Stimulated activated CD8-positive, alpha-beta memory T cell treated with anti-CD3 and anti-CD28 coated beads, Interleukin-2, amount 100 ng/mL, for 48 hours (primary cell): ENCODE data around the gene VASP.
A peak's percentile ranks its signal among the peaks of the same experiment; 100 is the strongest.

Source experiments
- DNase-seq, 2 donors: peaks; one replicate each; pipeline ENCODE4 v3.0.0-alpha.2; 2020; ENCODE audit warnings: low read depth in 2 of 2

Gene VASP

DNA sequence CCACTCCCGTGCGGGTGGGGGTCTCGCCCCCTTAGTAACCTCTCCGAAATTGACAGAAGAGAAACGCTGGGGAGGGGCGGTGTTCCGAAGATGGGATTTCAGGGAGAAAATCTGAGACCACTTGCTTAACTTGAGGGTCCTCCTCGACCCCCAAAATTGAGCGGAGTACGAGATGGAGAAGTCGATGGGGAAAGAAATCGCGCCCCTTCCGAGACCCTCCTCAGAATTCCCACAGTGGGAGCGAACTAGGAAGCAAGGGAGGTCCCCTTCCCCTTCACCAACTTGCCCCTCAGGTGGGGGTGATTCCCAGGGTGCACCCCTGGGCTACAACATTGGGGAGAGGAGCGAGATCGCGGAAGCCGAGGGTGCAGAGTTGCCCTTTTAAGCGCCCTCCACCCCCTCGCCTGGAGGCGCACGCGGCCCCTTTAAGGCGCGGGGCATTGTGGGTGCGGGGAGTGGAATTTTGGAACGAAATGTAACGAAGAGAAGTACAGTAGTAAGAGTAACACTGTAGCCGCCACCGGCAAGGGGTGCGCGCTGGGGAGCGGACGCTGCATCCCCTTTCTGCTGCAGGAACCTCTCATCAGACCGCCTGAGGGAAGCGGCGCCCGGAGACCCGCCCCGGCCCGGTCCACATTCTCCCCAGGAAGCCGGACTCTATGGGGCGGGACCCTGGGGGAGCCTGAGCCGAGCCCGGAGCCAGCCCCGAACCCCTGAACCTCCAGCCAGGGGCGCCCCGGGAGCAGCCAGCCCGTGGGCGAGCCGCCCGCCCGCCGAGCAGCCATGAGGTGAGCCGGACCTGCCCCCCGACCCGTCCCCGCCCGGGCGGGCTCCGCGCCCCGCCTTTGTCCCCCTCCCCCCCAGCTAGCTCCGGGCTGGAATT, at the start of gene VASP:
Gene VASP, plus strand, starts transcription at position 491 of the 883 bp plus-strand sequence. Its CDS starts 293 bp downstream, at position 784.
- peak; percentile 82 to 85 for DNase-seq

DNA sequence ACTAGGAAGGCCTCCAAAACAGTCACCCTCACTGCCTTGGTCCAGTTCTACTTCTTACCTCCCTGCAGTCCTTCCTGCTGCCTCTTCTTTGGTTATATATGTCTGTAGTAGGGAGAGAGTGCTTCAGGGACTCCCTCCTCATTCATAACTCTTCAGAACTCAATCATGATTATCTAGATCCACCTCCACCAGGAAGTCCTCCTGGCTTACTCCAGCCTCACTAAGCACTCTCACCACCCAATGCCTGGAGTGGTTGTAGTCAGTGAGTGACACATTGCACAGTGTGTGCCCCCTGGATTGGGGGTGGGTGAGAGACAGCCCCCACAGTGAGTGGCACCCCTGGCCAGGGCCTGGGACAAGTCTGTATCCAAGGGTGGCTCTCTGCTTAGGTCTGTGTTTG, 49.5 kb upstream of the VASP start:
- DNase-seq: no peak

DNA sequence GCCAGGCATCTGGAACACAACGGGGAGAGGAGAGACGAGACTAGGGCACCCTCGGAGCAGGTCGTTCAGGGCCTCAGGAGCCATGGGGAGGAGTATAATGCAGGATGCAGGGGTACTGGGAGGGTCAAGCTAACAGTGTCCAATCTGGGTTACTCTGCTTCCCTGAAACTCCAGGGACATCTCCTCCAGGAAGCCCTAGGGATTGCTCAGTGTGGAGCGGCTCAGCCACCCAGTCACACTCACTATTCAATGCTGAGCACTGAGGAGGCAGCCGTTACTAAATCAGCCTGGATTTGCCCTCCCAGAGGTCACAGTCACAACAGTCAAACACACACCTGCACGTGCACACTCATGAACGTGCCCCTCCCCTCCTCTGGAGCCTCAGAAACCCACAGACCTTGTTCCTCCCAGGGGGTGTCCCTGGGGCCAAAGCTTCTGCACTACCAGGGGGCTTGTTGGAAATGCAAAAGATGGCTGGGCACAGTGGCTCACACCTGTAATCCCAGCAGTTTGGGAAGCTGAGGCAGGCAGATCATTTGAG, 46.4 kb upstream of the VASP start:
- no peak for DNase-seq

DNA sequence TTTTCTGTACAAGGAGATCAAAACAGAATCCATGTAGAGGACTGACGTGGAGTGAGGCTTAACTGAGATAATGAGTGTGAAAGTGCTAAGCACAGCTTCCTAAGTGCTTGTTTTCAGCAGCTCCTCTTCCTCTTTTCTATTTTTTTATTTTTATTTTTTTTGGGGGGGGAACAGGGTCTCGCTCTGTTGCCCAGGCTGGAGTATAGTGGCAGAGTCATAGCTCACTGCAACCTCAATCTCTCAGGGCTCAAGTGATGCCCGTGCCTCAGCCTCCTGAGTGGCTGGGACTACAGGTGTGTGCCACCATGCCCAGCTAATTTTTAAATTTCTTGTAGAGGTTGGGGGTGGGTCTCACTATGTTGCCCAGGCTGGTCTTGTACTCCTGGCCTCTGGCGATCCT, 45.1 kb upstream of the VASP start:
- no peak for DNase-seq

DNA sequence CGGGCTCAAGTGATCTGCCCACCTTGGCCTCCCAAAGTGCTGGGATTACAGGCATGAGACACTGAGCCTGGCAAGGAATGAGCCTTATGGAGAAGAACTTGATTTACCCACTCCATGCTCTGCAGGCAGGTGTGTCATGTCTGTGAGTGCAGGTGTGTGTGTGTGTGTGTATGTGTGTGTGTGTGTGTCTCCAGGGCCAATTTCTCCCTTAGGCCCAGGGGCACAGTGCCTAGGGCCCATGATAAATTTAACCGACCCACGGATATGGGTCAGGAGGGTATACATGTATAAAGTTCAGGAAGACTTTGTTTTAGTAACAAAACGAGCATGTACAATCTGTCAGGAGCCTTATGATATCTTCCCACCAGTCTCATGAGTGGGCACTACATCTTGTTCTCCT, 44.0 kb upstream of the VASP start:
- no peak for DNase-seq

DNA sequence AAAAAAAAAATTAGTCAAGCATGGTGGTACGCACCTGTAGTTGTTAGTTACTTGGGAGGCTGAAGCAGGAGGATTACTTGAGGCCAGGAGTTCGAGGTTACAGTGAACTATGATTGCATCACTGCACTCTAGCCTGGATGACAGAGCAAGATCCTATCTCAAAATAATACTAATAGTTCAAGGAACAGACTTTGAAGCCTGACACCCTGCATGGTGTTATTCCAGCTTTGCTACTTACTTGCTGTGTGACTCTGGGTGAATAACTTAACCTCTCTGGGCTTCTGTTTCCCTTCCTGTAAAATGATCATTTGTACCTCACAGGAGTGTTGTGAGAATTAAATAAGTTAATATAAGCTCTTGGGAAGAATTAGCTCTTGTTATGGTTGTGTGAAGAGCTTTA, 43.0 kb upstream of the VASP start:
- DNase-seq: no peak

DNA sequence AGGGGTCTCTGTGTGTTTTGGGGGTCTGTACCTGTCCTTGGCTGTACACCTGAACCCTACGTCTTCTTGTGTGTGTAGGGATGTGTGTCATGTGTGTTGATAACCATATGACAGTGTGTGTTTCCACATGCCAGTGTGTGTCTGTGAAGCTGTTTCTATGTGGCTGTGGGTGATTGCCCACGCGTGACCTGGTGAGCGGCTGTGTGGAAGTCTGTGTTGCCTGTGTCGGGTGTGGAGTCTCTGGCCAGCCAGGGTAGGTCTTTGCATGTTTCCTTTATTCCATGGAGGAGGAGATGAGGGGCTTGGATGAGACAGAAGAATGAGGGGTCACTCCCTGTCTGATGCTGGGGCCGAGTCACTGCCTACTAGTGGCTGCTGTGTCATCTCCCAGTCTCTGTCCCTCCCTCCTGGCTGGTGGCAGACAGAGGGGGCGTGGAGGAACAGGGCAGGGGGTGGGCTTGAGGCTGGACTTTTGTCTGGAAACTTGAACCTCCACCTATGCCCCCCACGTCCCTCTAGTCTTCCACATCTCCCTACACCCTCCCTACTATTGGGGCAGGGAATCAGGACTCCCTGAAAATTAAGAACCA, 42.3 kb upstream of the VASP start:
- DNase-seq: no peak

DNA sequence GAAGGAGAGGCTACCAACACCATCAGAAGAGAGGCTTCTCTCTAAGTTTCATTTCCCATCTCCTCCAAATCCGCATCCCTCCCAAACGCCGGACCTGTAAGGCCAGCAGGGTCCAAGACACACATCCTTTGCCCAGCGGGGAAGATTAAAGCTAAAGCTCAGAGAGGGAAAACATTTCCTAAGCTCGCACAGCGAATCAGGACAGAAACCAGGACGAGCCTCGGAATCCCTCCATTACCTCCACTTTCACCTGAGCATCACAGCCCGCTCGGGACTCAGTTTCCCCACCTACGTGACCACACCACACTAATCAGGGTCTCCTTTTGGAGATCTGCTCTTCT, 40.2 kb upstream of the VASP start:
- DNase-seq: no peak

DNA sequence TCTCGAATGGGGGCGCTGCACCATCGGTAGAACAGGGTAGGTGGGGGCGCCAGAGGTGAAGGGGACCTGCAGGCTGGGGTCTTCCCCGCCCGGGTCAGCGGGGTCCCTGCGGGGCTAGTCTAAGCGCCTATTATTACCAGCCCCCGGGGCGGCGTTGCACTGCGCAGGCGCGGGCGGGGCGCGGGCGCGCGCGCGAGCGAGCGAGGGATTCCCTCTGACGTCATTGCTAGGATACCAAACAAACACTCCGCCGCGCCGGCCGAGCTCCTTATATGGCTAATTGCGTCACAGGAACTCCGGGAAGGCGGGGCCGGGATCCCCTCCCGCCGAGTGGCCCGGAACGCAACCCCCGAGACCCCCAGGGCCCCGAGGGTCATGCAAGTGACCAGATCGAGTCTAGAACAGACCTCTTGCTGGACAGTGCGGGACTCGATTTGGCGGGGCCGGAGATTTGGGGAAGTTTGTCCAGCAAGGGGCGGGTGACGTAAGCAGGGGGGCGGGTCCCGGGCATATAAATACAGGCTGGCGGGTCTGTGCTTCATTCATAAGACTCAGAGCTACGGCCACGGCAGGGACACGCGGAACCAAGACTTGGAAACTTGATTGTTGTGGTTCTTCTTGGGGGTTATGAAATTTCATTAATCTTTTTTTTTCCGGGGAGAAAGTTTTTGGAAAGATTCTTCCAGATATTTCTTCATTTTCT, 39.7 kb upstream of the VASP start, which contains the start of gene FOSB:
Gene FOSB, plus strand, starts transcription at position 541 of the 703 bp plus-strand sequence. CDS start 591 bp downstream, outside the sequence.
- peak; percentile 88 for DNase-seq

DNA sequence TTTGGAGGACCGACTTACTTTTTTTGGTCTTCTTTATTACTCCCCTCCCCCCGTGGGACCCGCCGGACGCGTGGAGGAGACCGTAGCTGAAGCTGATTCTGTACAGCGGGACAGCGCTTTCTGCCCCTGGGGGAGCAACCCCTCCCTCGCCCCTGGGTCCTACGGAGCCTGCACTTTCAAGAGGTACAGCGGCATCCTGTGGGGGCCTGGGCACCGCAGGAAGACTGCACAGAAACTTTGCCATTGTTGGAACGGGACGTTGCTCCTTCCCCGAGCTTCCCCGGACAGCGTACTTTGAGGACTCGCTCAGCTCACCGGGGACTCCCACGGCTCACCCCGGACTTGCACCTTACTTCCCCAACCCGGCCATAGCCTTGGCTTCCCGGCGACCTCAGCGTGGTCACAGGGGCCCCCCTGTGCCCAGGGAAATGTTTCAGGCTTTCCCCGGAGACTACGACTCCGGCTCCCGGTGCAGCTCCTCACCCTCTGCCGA, 39.1 kb upstream of the VASP start:
- no peak for DNase-seq

DNA sequence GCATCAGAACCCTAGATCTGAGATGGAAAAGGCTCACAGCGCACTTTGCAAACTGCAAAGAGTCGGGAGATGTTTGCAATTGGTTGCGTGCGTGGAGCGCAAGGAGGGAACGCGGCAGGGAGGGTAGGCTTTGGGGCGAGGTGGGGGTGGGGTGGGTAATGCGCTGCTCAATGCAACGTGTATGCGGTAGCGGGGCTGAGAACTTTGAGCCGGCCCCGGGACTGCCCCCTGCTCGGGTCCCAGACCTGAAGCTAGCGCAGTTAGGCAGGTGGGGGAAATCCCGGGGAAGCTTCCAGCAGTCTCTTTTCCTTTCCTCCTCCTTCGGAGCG, 38.5 kb upstream of the VASP start:
- no peak for DNase-seq

DNA sequence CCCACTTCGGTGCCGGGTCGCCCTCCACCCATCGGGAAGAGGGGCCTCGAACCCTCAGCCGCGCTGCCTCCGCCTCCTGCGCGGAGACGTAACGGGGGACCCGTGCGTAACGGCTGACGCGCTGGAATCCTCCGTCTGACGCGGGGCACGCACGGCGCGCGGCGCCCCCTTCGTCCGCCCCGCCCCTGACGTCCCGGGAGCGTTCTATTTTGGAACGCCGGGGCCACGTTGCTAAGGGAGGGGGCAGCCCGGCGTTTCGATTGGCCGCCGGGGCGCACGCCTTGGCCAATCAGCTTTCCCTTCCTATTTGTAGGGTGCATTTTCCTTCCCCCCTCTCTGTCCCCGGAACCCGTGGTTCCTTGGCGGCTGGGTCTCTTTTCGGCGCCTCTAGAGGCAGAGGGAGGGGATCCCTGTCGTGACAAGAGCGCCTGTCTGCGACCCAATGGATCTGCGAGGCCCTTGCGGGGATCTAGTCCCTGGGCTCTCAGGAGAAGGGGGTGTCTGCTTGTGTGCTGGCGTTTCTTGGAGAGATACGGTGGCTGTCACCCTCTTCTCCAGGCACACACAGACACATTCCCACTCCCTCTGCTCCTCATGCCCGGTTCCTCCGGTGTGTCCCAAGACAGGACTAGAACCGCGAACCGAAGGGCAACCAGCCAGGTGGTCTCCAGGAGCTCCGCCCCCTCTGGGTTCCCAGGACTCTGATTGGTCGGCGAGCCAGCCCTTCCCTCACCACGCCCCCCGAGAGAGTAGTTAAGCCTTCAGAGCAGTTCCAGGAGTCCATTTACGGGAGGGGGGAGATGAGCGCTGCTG, 37.9 kb upstream of the VASP start:
- peak; percentile 92 for DNase-seq

DNA sequence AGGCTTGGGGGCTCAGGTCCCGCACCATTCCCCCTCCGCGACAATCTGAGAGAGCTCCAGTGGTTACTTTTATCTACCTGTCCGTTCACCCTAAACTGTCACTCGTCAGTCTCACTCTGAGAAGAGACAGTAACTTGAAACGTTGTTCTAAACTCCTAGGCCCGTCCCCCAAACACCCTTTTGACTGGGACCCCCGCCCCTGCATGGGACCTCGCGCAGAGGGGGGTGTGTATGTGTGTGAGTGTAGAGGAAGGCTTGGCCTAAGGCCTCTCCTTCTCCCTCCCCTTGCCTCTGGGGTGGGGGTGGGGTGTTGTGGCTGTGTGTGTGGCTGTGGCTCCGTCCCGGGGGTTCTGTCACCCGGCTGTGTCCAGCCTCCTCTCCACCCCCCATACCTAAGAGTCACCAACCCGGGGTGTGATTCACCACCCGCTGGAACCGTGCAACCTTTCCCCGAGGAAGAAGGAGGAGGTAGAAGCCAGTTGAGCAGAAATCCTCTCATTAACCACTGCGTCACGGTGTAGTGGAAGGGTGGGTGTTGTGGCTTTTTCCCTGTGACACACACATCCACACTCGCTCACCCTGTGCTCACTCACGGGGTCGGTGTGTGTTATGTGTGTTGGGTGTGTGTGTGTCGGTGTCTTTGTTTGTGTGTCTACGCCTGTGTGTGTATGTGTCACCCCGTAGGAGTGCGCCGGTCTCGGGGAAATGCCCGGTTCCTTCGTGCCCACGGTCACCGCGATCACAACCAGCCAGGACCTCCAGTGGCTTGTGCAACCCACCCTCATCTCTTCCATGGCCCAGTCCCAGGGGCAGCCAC, 37.1 kb upstream of the VASP start:
- DNase-seq: no peak

DNA sequence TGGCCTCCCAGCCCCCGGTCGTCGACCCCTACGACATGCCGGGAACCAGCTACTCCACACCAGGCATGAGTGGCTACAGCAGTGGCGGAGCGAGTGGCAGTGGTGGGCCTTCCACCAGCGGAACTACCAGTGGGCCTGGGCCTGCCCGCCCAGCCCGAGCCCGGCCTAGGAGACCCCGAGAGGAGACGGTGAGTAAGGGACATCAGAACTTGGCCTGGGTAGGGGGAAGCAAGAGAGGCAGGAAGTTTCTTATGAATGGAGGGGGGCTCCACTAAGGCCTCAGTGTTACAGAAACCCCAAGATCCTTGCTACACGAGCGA, 36.6 kb upstream of the VASP start:
- DNase-seq: no peak

DNA sequence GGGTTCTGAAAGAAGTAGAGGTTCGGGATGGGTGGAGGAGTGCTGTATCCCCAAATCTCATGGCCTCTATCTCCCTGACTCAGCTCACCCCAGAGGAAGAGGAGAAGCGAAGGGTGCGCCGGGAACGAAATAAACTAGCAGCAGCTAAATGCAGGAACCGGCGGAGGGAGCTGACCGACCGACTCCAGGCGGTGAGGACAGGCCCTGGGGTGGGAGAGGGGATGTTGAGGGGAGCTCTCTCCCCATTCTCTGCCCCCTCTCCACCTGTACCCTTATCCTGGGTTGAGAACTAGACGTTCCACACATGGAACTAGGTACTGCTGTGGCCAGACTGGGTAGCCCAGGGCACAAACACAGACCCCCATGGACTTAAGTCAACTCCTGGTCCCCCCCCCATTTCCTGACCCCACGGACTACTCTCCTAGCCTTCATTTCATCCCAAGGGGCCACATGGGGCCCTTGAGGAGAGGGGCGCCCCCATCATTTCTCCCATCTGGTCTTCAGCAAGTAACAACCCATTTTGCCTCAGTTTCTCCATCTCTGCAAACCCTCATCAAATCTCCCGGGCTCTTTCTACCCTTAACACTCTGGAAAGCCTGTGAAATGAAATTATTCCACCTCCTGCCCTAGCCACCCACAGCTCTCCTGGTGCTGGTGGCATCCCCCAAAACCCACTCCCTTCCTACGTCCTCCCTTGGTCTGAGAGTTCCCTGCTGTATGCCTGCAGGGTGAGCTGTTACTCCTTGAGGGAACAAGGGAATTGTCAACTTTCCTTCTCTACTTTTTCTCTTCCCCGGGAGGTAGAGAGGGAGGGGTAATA, 36.0 kb upstream of the VASP start:
- DNase-seq: no peak

DNA sequence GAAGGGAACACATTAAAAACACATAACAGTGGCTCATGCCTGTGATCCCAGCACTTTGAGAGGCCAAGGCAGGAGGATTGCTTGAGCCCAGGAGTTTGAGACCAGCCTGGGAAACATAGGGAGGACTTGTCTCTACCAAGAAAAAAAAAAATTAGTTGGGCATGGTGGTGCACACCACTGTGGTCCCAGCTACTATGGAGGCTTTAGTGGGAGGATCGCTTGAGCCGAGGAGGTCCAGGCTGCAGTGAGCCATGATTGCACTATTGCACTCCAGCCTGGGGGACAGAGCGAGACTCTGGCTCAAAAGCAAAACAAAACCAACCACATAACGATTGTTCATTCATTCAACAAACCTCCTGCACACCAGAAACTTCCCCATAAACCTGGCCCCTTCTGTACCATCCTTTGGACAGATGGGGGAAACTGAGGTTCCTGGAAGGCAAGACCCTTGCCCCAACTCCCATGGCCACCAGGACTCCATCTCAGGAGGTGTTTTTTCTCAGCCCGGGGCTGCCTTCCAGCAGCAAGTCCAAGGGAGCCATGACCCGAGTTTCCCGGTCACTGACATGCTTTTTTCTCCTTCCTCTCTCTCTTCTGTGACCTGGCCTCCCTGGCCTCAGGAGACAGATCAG, 35.2 kb upstream of the VASP start:
- DNase-seq: no peak

DNA sequence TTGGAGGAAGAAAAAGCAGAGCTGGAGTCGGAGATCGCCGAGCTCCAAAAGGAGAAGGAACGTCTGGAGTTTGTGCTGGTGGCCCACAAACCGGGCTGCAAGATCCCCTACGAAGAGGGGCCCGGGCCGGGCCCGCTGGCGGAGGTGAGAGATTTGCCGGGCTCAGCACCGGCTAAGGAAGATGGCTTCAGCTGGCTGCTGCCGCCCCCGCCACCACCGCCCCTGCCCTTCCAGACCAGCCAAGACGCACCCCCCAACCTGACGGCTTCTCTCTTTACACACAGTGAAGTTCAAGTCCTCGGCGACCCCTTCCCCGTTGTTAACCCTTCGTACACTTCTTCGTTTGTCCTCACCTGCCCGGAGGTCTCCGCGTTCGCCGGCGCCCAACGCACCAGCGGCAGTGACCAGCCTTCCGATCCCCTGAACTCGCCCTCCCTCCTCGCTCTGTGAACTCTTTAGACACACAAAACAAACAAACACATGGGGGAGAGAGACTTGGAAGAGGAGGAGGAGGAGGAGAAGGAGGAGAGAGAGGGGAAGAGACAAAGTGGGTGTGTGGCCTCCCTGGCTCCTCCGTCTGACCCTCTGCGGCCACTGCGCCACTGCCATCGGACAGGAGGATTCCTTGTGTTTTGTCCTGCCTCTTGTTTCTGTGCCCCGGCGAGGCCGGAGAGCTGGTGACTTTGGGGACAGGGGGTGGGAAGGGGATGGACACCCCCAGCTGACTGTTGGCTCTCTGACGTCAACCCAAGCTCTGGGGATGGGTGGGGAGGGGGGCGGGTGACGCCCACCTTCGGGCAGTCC, 34.5 kb upstream of the VASP start:
- no peak for DNase-seq

DNA sequence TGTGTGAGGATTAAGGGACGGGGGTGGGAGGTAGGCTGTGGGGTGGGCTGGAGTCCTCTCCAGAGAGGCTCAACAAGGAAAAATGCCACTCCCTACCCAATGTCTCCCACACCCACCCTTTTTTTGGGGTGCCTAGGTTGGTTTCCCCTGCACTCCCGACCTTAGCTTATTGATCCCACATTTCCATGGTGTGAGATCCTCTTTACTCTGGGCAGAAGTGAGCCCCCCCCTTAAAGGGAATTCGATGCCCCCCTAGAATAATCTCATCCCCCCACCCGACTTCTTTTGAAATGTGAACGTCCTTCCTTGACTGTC, 34.0 kb upstream of the VASP start:
- DNase-seq: no peak
